Pulmonary artery endothelial cell (primary cell): ENCODE results near the gene ELL. TPM values are rescaled to one million over a fixed set of nuclear protein-coding genes. Genes with fewer than 3 reads are reported as not detected.

ENCODE experiments used
- DNase-seq: peaks from one replicate; pipeline ENCODE4 v3.0.0-alpha.2; 2011; ENCODE audit warnings: low read depth, low spot score
- total RNA-seq: library from RNA; depleted of rRNA; stranded (reverse); fragments of >200 nt; gene quantifications from 2 replicates; pipeline ENCODE4 v1.2.3, GENCODE V29; 2014

The ELL gene
- total RNA-seq, 1 donor from 2014 or later = 13.4 TPM

GRCh38 chr19:18435842-18436670 is 85.8 kb downstream of the ELL start:
- no peak for DNase-seq

- no peak for DNase-seq
These were observed 86.6 kb downstream of the ELL start for GRCh38 chr19:18435178-18435841.

GRCh38 chr19:18434411-18435175 is 87.3 kb downstream of the ELL start:
- DNase-seq = no peak

DNA sequence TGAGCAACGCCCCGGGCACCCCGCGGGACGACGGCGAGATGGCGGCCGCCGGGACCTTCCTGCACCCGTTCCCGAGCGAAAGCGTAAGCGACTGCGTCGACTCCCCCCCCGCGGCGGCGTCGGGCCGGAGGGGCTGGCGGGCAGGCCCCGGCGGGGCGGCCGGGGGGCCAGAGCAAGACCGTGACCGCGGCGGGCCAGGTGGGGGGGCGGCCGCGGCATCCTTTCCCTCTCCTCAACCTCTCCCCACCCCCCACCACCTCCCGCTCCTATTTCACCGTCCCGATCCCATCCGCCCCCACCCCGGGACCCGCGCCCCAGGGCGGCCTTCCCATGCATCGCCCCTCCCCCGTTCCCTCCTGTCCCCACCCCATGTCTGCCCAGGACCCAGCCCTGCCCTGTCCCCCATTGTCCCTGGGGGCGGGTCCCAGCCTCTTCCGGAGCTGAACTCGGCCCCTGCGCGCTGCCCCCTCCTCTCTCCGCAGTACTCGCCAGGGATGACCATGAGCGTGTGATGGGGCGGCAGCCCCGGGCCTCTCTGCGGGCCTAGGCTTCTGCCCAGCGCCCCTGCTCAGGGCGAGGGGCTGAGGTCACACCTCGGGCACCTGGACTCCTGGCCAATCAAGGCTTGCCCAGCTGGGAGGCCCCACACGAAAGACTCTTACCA is 88.0 kb downstream of the ELL start:
- no peak for DNase-seq

GRCh38 chr19:18433015-18433691 is 88.7 kb downstream of the ELL start:
- no peak for DNase-seq

- no peak for DNase-seq
These were observed 89.4 kb downstream of the ELL start for GRCh38 chr19:18432275-18433014.

- no peak for DNase-seq
These were observed 90.3 kb downstream of the ELL start for GRCh38 chr19:18431351-18432197.

- no peak for DNase-seq
These were observed 91.3 kb downstream of the ELL start for GRCh38 chr19:18430417-18431144.

GRCh38 chr19:18429717-18430416 is 92.0 kb downstream of the ELL start:
- no peak for DNase-seq

DNA sequence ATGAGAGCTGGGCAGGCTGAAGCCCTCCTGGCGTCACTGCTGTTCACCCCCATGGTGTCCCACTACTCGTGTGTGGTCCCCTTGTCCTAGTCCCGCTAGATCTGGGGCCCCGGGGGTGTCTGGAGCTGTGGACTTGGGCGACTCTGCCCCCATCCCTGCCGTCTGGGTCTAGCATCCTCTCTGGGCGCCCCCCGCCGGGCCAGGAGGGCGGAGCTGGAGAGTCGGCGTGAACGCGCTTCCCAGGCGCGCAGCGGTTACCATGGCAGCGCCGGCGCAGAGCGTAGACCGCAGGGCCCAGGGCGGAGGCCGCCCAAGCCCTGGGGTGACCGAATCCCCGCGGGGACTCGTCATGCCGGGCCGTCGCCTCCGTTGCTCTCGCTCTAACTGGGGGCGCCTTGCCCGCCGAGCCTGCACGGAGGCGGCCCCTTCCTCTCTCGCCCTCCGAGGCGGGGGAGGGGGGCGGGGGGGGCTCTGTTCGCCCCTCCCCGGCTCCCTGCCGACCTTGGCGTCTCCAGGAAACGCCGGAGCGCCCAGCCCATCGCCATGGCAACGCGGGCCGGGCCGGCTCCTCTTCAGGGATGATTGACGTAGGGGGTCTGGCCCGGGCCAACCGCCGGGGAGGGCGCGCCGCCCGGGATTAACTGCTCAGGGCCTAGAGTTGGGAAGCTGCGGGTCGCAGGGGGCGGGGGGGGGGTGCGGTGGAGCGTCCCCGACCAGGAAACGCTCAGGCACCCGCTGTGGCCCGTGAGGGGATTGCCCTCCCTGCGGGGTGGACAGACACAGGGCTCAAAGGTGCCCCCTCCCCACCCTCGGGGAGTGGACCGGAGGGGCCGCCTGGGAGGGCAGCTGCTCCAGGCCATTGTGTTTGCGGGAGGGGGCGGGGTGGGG is 92.8 kb downstream of the ELL start:
- no peak for DNase-seq

DNA sequence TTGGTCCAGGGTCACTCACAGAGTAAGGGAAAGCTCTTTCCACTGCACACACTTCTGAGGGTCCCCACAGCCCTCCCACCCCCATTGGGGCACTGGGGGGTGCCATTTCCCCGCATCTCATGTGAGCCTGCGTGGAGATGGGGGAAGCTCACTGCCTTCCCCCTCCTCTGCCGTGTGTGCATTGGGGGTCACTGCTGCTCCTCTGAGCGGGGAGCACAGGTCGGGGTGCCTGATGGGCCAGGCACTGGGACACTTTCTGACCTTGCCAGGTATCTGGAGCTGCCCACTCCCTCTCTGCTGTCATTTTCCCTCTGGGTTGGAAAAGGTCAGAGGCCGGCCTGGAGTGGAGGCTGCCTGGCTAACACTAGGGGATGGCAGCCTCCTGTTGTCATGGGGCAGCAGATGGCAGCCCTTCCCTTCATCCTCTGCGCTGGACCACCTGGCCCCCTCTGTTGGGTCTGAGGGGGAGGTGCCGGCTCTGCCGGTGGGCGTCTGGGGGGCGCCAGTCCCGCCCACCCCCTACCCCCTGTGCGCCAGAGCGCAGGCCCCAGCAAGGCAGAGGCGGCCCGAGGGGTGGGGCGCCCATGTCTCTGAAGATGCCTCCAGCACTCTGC is 93.6 kb downstream of the ELL start:
- no peak for DNase-seq

- no peak for DNase-seq
These were observed 94.1 kb downstream of the ELL start for GRCh38 chr19:18427743-18428113.

DNA sequence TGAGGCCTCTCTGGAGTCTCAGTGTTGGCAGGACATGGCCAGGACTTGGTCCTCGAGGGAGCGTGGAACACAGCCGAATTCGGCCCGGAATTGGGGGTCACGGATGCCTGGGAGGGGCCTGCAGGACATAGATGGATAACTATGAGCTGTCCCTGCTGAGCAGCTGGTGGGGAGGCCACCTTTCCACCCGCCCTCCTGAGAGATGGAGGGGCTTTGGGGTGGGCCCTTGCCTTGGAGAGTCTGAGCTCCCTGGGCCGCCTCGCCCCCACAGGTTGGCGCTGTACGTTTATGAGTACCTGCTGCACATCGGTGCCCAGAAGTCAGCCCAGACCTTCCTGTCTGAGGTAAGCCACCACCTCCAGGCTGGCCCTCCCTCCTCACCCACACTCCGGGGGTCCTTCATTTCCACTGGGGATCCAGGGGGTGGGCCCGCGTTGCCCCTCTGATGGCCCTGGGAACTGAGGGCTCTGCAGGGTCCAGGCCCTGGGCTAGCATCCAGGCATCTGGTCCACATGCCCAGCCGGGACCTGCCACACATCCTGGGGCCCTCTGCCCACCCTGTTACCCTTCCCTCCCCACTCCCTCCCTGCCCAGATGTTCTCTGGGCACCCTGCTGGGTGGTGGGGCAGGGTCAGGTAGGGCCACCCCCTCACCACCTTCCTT is 94.7 kb downstream of the ELL start:
- no peak for DNase-seq

DNA sequence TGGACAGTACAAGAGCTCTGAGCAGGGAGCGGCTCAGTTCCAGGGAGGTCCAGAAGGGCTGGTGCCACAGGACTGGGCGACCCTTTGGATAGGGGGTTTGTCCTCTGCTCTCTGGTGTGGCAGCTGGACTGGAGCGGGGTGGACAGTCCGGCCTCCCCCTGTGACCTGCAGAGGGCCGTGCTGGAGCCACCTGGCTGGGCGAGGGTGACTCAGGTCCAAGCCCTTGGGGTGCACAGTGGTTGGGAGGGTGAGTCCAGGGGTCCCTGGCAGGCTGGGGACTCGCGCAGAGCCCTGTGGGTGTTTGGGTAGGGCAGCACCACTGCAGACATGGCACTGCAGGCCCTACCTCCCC is 95.5 kb downstream of the ELL start:
- DNase-seq = no peak

- no peak for DNase-seq
These were observed 96.1 kb downstream of the ELL start for GRCh38 chr19:18425515-18426415.
